Thyroid gland (tissue), 4 donors: ENCODE data around the gene KAT7. TPM values are rescaled to one million over a fixed set of nuclear protein-coding genes. Genes with fewer than 3 reads are reported as not detected.

ENCODE experiments used
- DNase-seq, 2 donors: peaks; one replicate each; pipeline ENCODE4 v3.0.0-alpha.2; 2019
- H3K27ac ChIP-seq, 3 donors: fragments of 200-600 bp; sonication (generic); 1 replicate in 2 of 3; 2 replicates in 1 of 3; pipeline ENCODE4 v1.5.1; 2016 to 2019; ENCODE audit warnings: mild to moderate bottlenecking in 1 of 3, moderate library complexity in 1 of 3
- H3K27me3 ChIP-seq: fragments of 200-600 bp; sonication (generic); one replicate; pipeline ENCODE4 v1.5.1; 2019
- H3K36me3 ChIP-seq, 2 donors: fragments of 200-600 bp; sonication (generic); one replicate each; pipeline ENCODE4 v1.5.1; 2016 to 2019
- H3K4me1 ChIP-seq, 2 donors: fragments of 200-600 bp; sonication (generic); one replicate each; pipeline ENCODE4 v1.5.1; 2017 to 2019
- H3K4me3 ChIP-seq, 3 donors: fragments of 200-600 bp; sonication (generic); replicated peaks in 1 of 3; 1 replicate in 2 of 3; 2 replicates in 1 of 3; pipeline ENCODE4 v1.5.1; 2016; ENCODE audit warnings: mild to moderate bottlenecking in 1 of 3
- H3K9me3 ChIP-seq: fragments of 200-600 bp; sonication (generic); one replicate; pipeline ENCODE4 v1.5.1; 2017
- CTCF ChIP-seq, 6 experiments: fragments of 200-600 bp in 3 of 6; fragments of 450-650 bp in 3 of 6; sonication (generic) in 3 of 6; IDR thresholded peaks; one replicate each; pipeline ENCODE4 v1.5.1; 2016 to 2019; ENCODE audit warnings: antibody characterized with exemption in 6 of 6, mild to moderate bottlenecking in 2 of 6, inconsistent platforms in 1 of 6, moderate library complexity in 1 of 6
- POLR2A ChIP-seq, 2 donors: fragments of 450-650 bp; IDR thresholded peaks; one replicate each; pipeline ENCODE4 v1.6.1; 2017; ENCODE audit warnings: antibody characterized with exemption in 2 of 2, mild to moderate bottlenecking in 2 of 2, moderate library complexity in 1 of 2
- WGBS, 2 donors: methylation state at CpG; one replicate each; pipeline ENCODE4 v1.1.5; 2017; 5-methylcytosine and 5-hydroxymethylcytosine counted together
- intact Hi-C: fragments of 100-400 bp; cut with DNase I; formaldehyde crosslinking; loops from one replicate; pipeline ENCODE4 v1.15.1; 2023
- total RNA-seq, 4 donors: library from RNA; depleted of rRNA; stranded (reverse); fragments of >200 nt; gene quantifications; one replicate each; pipeline ENCODE4 v1.2.3, GENCODE V29; 2016

The KAT7 gene
- total RNA-seq: 100 to 1,000 TPM in 1 of 4 donors, 10 to 100 TPM in 3; 57.5 to 127 (median 76.1) TPM

- H3K27ac ChIP-seq: peak within 1 kb of the TSS; percentile 98 to 99 (median 99)
- H3K9me3 ChIP-seq: no peaks in the 10 kb centered on the region
- TF ChIP-seq CTCF (IDR thresholded peaks at IDR 0.05) (peak in 1 of 6 experiments; percentile 3), POLR2A (IDR thresholded peaks at IDR 0.05) (peak; percentile 91 to 93)
- intact Hi-C loops: no loop called here
- H3K27me3 ChIP-seq: no peaks in the 10 kb centered on the region
- H3K4me1 ChIP-seq: peaks cover 42 to 49% of the 10 kb centered on the region in 2 donors
- peak within 1 kb of the TSS; percentile 66 to 95 (median 67) for H3K4me3 ChIP-seq
- no peaks in the 10 kb centered on the region for H3K36me3 ChIP-seq
- 0% methylated on average over 34 to 48 of the region's 59 CpGs for WGBS, 2 donors
- DNase-seq: peak; percentile 100
These were observed at the start of gene KAT7 for GRCh38 chr17:49788478-49789242. Gene KAT7, plus strand, starts transcription at chr17:49788681. Its CDS starts 154 bp downstream, at chr17:49788835.

GRCh38 chr17:49739641-49740271 lies 48.7 kb upstream of the KAT7 start:
- WGBS, 2 donors: 36 to 39% methylated on average over 7 of the region's 7 CpGs
- Histone ChIP-seq H3K36me3 (no peaks in the 10 kb centered on the region), H3K4me3 (no peak overlapping the region), H3K27ac (peak overlapping the region; percentile 71 to 81 (median 73)), H3K4me1 (peaks cover 54 to 63% of the 10 kb centered on the region in 2 donors), H3K27me3 (no peaks in the 10 kb centered on the region), H3K9me3 (no peaks in the 10 kb centered on the region)
- intact Hi-C loops: no loop called here
- peak; percentile 94 to 96 for DNase-seq
- TF ChIP-seq CTCF (IDR thresholded peaks at IDR 0.05) (no peak), POLR2A (IDR thresholded peaks at IDR 0.05) (no peak)

DNA sequence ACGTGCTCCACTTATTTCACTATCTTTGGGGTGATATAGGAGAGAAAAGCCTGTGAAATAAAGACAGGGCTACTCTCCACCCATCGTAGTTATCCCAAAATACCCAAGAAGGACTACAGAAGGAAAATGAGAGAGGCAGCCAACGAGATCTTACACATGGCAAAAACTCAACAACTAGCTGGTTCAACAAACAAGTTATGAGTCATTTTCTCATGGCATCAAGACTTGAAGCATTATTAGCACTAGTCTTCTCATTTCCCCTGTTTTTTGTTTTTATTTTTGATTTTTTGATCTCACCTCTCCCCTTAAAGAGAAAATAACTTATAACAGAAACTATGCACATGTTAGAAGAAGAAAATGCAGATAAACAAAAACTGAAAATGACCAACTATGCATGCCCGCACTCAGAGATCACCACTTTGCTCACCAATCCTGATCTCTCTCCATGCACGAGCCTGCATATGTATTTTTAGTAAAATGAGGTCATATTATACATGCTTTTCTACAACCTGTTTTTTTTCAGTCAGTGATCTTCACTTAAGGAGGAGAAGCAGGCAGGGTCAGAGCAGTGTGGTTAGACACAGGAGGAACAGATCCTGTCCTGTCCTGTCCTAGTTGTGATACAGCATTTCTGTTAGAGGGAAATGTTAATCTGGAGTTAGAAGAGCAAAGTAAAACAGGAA lies 47.3 kb upstream of the KAT7 start:
- DNase-seq: no peak
- TF ChIP-seq CTCF (IDR thresholded peaks at IDR 0.05) (no peak), POLR2A (IDR thresholded peaks at IDR 0.05) (no peak)
- WGBS, 2 donors: 48 to 69% methylated on average over 5 of the region's 5 CpGs
- H3K27me3 ChIP-seq: no peaks in the 10 kb centered on the region
- H3K4me3 ChIP-seq: no peak overlapping the region
- peak overlapping the region; percentile 57 to 71 (median 64) for H3K27ac ChIP-seq
- H3K4me1 ChIP-seq: peaks cover 57 to 70% of the 10 kb centered on the region in 2 donors
- H3K36me3 ChIP-seq: no peaks in the 10 kb centered on the region
- intact Hi-C loops: no loop called here
- no peaks in the 10 kb centered on the region for H3K9me3 ChIP-seq

GRCh38 chr17:49741692-49742076 lies 46.8 kb upstream of the KAT7 start:
- Histone ChIP-seq H3K9me3 (no peaks in the 10 kb centered on the region), H3K27ac (peak overlapping the region in 2 of 3 donors; percentile 26 to 57), H3K27me3 (no peaks in the 10 kb centered on the region), H3K4me1 (peaks cover 57 to 68% of the 10 kb centered on the region in 2 donors), H3K36me3 (no peaks in the 10 kb centered on the region), H3K4me3 (no peak overlapping the region)
- 63 to 69% methylated on average over 3 of the region's 3 CpGs for WGBS, 2 donors
- no peak for TF ChIP-seq POLR2A (IDR thresholded peaks at IDR 0.05)
- no peak for TF ChIP-seq CTCF (IDR thresholded peaks at IDR 0.05)
- intact Hi-C loops: no loop called here
- no peak for DNase-seq
